GM21381 (cell line): ENCODE measurements around the gene RNASE8.
"Not testable (repeated sequence)": the region's sequence is repeated elsewhere in the genome, so short reads cannot be mapped to it uniquely, and the experiment has no call there.

Source experiments
- ATAC-seq: cut with Tn5 transposase; IDR thresholded peaks from one replicate; pipeline ENCODE4 v1.9.1; 2021; ENCODE audit warnings: mild to moderate bottlenecking, moderate library complexity; ENCODE audit not compliant: unreplicated experiment

RNASE8 gene, protein sequence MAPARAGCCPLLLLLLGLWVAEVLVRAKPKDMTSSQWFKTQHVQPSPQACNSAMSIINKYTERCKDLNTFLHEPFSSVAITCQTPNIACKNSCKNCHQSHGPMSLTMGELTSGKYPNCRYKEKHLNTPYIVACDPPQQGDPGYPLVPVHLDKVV

DNA sequence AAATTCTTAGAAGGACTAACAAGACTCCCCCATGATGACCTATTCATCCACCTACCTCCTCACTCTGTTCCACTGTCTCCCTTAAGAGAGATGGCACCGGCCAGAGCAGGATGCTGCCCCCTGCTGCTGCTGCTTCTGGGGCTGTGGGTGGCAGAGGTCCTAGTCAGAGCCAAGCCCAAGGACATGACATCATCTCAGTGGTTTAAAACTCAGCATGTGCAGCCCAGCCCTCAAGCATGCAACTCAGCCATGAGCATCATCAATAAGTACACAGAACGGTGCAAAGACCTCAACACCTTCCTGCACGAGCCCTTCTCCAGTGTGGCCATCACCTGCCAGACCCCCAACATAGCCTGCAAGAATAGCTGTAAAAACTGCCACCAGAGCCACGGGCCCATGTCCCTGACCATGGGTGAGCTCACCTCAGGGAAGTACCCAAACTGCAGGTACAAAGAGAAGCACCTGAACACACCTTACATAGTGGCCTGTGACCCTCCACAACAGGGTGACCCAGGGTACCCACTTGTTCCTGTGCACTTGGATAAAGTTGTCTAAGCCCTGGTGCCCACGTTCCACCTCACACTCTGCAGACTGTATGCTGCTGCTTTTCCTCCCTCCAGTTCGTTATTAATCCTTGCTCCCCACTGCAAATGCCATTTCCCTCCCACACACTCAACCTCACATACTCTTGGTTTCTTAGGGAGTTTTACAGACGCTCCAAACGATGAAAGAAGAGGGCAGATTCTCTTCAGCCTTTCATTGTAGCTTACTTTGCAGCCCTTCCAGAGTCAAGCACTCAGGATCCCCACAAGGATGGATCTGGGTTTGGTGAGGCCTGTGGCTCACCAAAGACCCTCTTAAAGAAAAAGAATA is at the start of gene RNASE8:
TSS of gene RNASE8 (plus strand) at position 20 of the 873 bp plus-strand sequence. CDS start at position 91, 71 bp downstream.
- ATAC-seq: no peak

DNA sequence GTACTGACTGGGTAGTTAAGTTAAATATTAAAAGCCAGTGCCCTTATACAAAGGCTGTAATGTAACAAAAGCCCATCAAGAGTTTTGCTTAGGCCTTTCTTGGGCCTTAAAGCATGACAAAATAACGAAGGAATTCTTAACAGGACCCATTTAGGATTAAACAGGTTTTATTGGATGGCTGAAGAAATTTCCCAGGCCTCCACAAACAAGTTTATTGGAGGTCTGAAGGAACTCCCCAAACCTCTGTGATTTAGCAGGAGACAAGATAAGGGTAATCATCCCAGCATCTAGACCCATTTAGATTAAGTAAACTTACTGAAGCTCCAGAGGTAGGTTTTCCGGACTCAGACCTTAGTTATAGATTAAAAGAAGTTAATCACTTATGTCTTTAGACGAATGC is 47.9 kb upstream of the RNASE8 start:
- ATAC-seq: not testable (repeated sequence)

DNA sequence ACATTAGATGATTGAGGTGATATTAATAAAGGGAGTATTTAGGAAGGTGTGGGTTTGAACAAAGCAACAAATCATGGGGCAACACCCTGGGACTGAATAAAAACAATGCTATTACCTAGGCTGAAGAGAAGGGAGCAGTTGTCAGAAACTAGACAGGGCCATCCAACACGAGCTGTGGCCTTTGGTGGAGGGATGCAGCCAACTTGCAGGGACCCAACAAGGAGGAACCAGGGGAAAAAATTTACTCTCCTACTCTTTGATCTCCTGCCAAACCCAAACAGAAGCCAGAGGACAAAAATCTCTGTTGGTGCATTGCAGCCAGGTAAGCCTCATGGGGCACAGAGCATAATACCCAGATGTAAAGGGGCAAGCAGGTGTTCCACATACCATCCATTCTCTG is 46.5 kb upstream of the RNASE8 start:
- no peak for ATAC-seq

DNA sequence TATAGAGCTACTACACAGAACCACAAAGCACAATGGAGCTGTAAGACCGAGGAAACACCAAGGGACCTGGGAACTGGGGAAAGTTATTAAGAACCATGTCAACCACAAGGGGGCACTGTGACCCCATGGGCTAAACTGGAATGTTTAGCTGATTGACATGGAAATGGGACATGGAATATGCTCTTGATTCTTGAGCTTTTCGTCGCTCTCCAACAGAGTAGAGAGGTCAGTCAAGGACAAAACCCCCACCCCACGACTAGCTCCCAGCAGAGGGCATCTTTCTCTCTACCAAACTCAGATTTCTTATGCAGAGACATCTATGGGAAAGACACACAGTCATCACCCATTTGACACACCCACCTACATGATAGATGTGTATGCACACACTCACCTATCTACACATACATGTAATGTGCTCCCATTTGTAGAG is 42.8 kb upstream of the RNASE8 start:
- no peak for ATAC-seq

DNA sequence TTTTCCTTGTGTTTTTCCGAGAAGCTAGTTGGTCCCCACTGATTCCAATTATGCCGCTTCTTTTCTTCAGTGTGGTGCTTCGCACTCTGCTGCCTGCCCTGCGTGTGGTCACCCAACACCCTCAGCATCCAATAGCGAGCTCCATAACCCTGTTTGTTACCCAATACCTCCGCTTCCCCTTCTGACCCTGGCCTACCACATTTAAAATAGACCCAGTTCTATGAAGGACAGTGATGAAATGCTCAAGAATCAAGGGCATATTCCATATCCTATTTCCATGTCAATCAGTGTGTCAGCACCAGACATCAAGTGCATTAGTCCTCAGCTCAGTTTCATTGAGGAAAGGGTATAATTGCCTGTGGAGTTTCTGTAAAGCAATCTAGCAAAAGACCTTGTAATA is 42.3 kb upstream of the RNASE8 start:
- no peak for ATAC-seq

DNA sequence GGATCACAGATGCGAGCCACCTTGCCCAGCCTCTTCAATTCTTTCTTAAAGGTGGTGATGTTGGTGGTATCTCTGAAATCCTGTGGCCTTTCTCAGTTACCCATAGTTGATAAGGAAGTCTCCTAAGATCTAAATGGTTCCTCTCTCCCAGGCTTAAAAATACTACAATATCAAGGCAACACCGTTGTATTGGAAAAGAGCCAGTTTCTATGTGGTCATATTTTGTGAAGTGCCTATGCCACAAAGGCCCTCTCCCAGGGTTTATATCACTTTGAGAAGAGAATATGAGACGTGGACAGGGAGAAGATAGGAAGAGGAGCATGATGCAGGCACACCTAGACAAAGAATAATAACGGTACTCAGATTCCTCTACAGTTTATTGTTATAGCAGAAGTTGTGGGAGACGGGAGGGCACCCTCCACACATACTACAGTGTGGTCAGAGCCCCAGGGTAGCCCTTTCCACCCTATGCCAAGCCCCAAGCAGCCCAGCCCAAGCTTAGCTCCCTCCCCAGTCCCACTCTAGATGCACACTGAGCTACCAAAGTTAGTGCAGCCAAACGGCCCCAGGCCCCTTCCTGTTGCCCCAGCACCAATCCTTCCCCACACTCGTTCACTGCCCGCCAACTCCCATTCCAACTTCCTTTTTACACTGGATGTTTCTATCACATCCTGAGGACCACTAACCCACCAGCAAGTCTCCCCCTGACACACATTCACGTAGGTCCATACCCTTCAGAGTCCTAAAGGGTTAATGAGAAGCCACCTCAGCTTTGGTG is 41.0 kb upstream of the RNASE8 start:
- ATAC-seq: no peak

DNA sequence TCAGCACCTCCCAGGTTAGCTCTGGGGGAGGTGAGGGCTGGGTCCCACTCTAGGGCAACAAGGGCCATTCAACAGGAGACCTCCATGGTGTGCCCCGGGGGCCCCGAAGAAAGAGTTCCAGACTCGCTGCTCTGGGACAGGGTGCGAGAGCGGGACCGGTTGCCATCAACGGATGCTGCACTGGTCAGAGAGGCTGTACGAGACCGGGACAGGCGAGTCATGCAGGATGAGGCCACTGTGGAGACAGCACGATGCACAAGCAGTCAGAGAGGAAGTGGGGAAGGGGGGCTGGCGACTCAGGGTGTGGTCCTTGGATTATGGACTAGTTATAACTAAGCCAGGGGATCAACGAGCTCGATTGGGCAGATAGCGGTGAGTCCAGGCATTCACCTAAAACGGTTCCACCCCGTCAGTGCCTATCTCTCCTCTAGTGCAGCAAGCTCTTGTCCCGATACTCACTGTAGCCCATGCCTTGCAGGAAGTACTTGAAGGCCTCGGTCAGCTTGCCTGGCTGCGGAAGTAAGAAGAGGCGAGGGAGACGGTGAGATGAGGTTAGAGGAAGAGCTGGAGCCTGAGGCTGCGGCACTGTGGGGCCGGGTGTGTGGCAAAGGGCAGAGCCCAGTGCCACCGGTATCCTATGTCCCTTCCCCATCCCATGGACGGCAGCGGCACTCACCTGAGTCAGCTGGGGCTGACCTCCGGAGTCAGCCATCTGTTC is 39.9 kb upstream of the RNASE8 start:
- no peak for ATAC-seq

DNA sequence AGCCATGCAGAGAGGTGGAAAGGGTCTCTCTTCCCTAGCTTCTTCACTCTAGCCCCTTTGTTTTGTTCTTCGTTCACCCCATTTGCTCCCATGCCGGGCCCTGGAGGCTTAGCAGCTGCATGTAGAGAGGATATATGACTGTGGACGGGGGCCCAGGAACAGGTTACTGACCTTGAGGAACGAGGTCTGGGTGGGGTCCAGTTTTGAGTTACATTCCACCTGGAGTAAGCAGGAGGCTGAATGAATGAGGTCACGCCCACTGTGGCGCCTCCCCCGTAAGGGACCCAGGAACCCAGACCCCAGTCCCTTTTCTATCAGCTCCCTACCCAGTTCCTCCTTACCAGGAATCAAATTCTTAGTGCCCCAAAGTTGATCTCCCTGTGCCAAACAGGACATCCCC is 39.3 kb upstream of the RNASE8 start:
- no peak for ATAC-seq

DNA sequence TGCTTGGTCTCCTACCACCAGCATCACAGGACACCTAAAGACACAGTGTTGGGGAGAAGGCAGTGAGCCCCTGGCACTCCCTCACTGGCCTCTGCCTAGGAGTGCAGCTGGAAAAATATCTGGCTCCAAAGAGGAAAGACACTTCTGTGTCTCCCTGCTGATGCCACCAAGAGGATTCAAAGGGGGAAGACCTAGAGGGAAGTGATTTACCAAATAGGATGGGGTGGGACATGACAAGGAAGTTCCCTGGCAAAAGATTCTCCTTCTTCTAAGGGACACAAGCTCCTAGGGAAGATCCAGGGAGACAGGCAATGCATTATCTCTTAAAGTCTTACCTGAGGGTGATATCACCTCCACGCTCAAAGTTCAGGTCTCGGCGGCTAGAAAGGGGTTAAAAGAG is 38.8 kb upstream of the RNASE8 start:
- no peak for ATAC-seq

DNA sequence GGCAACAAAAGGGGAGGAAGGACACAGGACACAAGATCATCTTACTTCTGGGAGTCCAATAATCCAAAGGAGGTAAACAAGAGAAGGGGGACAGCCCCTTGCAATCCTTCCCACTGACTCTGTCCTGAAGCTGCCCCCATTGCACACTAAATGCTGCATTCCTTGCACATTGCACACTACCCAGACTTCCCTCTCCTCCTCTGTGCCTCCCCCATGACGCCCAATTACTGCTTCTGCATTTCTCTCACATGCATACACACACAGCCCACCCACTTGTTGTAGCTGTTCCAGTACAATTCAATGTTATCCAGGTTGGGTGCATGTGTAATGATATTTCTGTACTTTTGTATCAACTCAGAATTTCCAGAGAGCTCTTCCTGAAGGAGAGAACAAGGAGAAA is 38.3 kb upstream of the RNASE8 start:
- no peak for ATAC-seq

DNA sequence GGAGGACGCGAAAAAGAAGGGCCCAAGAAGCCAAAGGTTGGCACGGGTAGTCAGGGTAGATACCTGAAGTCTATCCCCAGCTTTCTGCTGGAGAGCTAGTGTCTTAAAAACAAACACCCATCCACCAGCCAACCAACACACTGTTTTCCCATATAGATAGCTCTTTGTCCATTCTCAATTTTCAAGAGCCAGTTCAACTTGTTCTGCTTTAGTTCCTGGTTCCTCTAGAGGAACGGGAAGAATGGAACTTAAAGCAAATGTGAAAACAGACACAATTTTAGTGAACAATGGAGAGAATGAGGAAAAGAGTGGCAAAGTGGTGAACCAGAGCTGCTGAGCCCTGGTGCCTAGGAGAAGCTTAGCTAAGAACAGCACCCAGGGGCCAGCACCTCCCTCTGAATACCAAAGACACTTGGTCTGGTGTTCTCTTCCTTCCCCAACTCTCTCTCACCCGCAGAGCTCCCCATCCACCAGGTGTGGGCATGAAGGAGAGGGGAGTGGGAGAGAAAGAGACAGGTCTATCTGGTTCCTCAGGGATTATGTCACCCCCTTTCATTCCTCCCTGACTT is 36.6 kb upstream of the RNASE8 start:
- no peak for ATAC-seq

DNA sequence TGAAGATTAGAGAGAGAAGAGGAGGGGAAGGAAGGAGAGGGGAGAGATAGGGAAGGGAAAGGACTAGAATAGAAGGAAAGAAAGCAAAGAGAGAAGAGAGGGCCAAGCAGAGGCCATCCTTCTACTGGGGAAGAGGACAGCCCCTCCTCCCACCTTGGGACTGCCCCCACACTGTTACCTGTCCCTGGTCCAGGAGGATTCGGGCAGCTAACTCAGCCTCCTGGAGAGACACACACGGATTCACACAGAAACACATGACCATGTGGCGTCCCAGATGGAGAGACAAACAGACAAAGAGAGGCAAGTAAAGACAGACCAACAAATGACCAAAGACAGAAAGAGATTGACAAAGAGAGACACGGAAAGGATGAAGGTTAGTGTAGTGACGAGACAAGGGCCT is 34.9 kb upstream of the RNASE8 start:
- no peak for ATAC-seq

DNA sequence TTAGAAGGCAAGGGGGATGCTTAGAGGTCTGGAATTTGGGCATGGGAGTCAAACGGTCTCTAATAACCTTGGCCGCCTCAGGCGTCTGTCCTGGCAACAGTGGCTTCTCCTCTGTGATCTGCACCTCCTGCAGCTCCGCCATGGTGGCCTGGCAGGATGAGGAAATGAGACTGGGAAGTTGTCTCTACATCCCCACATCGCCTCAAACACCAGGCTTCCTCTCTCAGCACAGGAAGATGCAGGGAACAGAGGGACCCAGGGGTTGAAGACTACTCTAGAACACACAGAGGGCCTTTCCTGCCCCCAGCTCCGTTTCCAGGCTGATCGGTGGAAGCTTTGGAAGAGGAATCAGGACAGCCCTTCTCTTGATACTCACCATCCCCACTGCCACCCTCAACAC is 34.4 kb upstream of the RNASE8 start:
- ATAC-seq: no peak

DNA sequence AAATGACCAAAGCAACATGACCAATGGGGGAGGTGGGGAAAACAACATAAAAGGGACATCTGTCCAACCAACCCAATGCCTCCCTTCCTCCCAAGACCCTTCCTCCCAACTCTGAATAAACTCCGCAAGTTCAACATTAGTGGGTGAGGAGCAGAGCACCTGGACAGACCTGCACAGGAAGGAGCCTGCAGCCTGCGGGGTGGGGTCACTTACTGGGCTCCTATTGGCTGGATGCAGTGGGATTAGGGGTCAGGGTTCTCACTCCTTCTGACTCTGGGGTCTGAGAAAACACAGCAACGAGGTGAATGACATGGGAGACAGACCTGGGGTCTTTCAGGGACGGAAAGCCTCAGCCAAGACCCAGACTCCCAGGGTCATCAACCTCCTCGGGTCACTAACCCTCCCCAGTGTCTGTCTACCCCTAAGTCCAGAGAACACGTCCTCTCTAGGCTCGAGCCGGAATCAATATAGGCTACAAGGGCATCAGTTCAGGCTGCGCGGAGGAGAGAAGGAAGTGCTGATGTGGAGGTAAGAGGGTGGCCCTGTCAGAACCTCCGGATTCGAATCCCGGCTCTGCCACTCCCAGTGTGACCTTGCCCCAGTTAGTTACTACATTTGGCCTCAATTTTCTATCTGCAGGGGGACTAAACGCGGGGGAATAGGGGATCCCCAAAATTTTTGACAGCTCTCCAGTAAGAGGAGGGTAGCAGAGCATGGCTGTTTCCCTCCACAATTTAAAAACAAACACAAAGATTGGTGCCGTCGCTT is 33.6 kb upstream of the RNASE8 start:
- no peak for ATAC-seq

DNA sequence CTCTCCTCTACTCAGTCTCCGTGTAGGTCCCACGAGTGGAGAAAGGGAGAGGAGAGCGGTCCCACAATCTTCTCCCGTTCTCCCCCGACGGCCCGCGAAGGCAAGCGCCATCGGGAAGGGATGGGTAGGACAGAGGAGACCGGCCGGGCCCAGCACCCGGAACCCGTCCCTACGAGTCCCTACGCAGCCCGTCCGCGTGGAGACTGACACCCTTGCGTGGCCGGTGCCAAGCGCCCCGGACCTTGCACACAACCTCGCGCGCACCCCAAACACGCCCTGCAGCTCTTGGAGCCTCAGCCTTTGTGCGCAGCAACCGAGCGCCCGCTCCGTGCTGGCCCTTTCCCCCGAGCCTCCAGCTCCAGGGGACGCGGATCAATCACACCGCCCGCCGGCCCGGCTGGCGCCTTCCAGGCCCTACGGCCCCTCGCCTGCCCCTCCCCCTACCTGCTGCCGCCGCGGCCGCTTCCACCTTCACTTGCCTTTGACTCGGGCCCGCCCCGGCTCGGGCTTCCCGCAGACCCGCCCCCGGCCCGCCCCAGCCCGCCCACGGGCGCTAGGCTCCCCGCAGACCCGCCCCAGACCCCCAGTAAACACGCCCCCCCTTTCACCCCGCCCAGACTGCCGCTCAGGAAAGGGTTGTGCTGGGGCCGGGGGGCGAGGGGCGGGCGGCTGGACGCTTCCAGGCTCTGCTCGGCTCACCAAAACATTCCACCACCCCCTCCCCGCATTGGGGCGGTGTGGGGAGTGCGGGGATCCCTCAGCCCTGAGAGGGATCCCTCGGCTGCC is 32.8 kb upstream of the RNASE8 start, which contains the start of gene NDRG2:
TSS of gene NDRG2 (minus strand) at position 477 of the 786 bp plus-strand sequence. CDS start 1,746 bp downstream, outside the sequence.
- ATAC-seq: no peak

DNA sequence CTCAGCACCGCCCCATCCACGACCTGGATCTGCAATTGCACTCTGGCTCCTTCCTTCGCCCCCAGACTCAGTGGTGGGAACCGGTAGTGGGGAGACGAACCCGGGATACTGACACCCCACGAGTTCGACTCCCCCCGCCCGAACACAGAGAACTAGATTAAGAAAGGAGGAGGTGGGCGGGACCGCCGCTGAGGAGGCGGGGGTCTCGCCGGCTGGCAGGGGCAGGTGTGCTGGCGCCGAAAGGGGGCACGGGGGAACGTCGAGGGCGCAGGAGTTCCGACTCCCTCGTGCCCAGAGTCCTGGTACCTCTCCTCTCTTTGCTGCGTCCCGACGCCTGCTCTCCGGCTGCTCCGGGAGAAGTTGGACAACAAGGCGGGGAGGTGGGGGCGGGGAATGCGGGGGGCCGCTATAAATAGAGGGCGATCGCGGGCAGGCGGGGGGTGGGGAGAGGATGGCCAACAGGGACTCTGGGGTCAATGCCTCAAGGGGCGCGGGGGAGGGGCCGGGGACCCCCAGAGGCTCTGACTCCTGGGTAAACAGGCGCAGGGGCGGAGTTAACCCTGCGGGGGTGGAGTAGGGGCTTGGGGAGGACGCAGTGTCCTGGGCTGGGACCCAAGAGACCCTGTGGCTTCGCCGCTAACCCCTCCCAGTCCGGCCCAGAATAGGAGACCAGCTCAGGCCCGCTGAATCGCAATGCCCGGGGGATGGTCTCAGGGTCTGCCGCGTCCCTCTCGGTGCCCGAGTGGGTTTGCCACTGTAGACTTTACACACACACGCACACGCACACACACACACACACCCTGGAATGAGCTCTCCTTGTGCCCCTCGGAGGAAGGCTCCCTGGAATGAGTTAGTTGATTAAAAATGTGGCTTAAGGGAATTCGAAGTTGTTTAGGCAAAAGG is 32.0 kb upstream of the RNASE8 start:
- no peak for ATAC-seq

DNA sequence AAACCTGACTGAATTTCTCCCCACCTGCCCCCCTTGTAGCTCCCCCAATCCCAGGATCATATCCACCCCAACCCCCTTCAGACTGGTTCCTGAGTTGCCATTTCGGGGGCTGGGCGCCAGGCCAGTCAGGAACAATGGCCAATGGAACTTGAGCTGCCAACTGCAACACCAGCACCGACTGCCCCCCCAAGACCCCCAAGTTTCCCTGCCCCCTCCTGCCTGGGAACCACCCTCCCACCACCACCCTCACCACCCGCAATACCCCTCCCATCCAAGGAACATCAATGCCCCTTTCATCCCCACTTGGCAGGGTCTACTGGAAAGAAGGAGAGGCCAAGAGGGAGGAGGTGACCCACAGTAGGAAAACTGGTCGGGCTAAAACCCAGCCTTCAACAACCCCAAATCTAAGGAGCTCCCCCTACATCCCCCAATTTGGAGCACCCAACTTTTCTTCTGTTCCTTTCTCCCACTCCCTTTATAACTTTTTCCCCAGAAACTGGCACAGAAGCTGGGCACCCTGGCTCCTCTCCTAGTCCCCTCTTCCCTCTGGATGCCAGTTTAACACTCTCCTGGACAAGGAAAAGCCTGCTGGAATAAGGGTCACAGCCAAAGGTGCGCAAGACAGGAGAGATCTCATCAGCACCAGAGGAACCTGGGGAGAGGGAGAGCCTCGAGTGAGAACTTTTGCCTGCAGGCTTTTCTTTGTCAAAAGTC is 31.2 kb upstream of the RNASE8 start:
- no peak for ATAC-seq

DNA sequence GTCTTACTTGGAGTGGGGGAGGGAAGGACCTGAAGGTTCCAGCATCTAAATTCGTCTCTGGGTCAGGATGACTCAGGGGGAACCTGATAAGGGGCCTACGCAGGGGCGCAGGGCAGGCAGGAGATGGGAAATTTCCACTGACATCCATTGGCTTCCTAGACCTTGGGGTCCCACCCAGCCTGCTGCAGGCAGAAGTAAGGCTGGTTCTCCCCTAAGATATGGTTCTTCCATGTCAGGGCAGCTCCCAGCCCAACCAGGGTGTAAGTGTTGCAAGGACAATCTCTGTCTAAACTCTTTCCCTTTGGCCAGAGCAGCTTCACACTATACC is 30.7 kb upstream of the RNASE8 start:
- no peak for ATAC-seq
